Measurements from ENCODE around the gene CDH4.
A peak's percentile ranks its signal among the peaks of the same experiment; 100 is the strongest.

CDH4 gene

GRCh38 chr20:61927193-61927825 lies 675.2 kb downstream of the CDH4 start:
- Histone ChIP-seq H3K9me3 (replicated peaks in 1 of 2; ENCODE audit: control insufficient read depth in 2 of 2, insufficient read depth in 1 of 2, low read depth in 1 of 2, low read length in 2 of 2) (peaks cover 0 to 4% of the 10 kb centered on the region in 2 donors), H4K8ac (ENCODE audit: low read depth, low read length) (no peak overlapping the region), H3K4me3 (ENCODE audit: low read length in 2 of 2) (no peak overlapping the region), H3K23ac (ENCODE audit: low read depth, low read length, poor library complexity) (peak overlapping the region; percentile 59), H3K4me1 (ENCODE audit: control insufficient read depth in 2 of 2, insufficient read depth in 1 of 2, low read depth in 1 of 2, low read length in 2 of 2) (no peaks in the 10 kb centered on the region), H2BK12ac (ENCODE audit: low read length) (no peak overlapping the region), H3K27me3 (ENCODE audit: control insufficient read depth in 3 of 3, insufficient read depth in 3 of 3, low read depth in 1 of 3, low read length in 3 of 3) (no peaks in the 10 kb centered on the region), H3K18ac (ENCODE audit: low read length) (no peak overlapping the region), H2AK5ac (ENCODE audit: low read depth, low read length) (no peak overlapping the region), H3K79me1 (ENCODE audit: low read depth, low read length) (peaks cover 7% of the 10 kb centered on the region), H3K14ac (ENCODE audit: low read length) (peak overlapping the region; percentile 89), H3K27ac (replicated peaks; ENCODE audit: low read length) (no peak overlapping the region), H2BK15ac (ENCODE audit: low read length) (no peak overlapping the region), H2BK120ac (ENCODE audit: low read depth, low read length) (no peak overlapping the region), H3K4me2 (ENCODE audit: insufficient read depth, low read length, poor library complexity, severe bottlenecking) (no peak overlapping the region), H3K9ac (ENCODE audit: low read depth, low read length, poor library complexity) (peak overlapping the region; percentile 32), H2BK5ac (ENCODE audit: low read length) (peak overlapping the region; percentile 39), H4K91ac (ENCODE audit: low read depth, low read length, poor library complexity) (no peak overlapping the region), H3K36me3 (replicated peaks in 1 of 2; ENCODE audit: control insufficient read depth in 2 of 2, insufficient read depth in 2 of 2, low read length in 2 of 2) (peaks cover 0 to 10% of the 10 kb centered on the region in 2 donors), H2AFZ (ENCODE audit: low read length) (no peak overlapping the region), H3K4ac (ENCODE audit: low read length) (no peak overlapping the region)
- WGBS, 2 donors (ENCODE audit: extremely low coverage in 2 of 2, insufficient read length in 2 of 2, insufficient replicate concordance in 1 of 2): no CpG with 5 or more reads among the region's 21 CpGs
- no peak for DNase-seq (ENCODE audit: low spot score)

- Histone ChIP-seq H3K36me3 (replicated peaks in 1 of 2; ENCODE audit: control insufficient read depth in 2 of 2, insufficient read depth in 2 of 2, low read length in 2 of 2) (peaks cover 3 to 17% of the 10 kb centered on the region in 2 donors), H2BK5ac (ENCODE audit: low read length) (peak overlapping the region; percentile 39), H3K4me3 (ENCODE audit: low read length in 2 of 2) (no peak overlapping the region), H3K27me3 (ENCODE audit: control insufficient read depth in 3 of 3, insufficient read depth in 3 of 3, low read depth in 1 of 3, low read length in 3 of 3) (peaks cover 0 to 2% (median 0%) of the 10 kb centered on the region in 3 experiments), H2AFZ (ENCODE audit: low read length) (no peak overlapping the region), H3K4me1 (ENCODE audit: control insufficient read depth in 2 of 2, insufficient read depth in 1 of 2, low read depth in 1 of 2, low read length in 2 of 2) (no peaks in the 10 kb centered on the region), H3K23ac (ENCODE audit: low read depth, low read length, poor library complexity) (peak overlapping the region; percentile 59), H3K14ac (ENCODE audit: low read length) (peak overlapping the region; percentile 89), H4K91ac (ENCODE audit: low read depth, low read length, poor library complexity) (no peak overlapping the region), H2BK12ac (ENCODE audit: low read length) (peak overlapping the region; percentile 65), H3K4ac (ENCODE audit: low read length) (no peak overlapping the region), H3K79me1 (ENCODE audit: low read depth, low read length) (peaks cover 7% of the 10 kb centered on the region), H3K18ac (ENCODE audit: low read length) (peak overlapping the region; percentile 36), H3K9me3 (replicated peaks in 1 of 2; ENCODE audit: control insufficient read depth in 2 of 2, insufficient read depth in 1 of 2, low read depth in 1 of 2, low read length in 2 of 2) (peaks cover 0 to 6% of the 10 kb centered on the region in 2 donors), H2BK15ac (ENCODE audit: low read length) (no peak overlapping the region), H3K9ac (ENCODE audit: low read depth, low read length, poor library complexity) (peak overlapping the region; percentile 32), H3K4me2 (ENCODE audit: insufficient read depth, low read length, poor library complexity, severe bottlenecking) (no peak overlapping the region), H3K27ac (replicated peaks; ENCODE audit: low read length) (no peak overlapping the region), H2AK5ac (ENCODE audit: low read depth, low read length) (no peak overlapping the region), H4K8ac (ENCODE audit: low read depth, low read length) (no peak overlapping the region), H2BK120ac (ENCODE audit: low read depth, low read length) (no peak overlapping the region)
- WGBS, 2 donors (ENCODE audit: extremely low coverage in 2 of 2, insufficient read length in 2 of 2, insufficient replicate concordance in 1 of 2): no CpG with 5 or more reads among the region's 43 CpGs
- no peak for DNase-seq (ENCODE audit: low spot score)
These were observed 675.9 kb downstream of the CDH4 start for GRCh38 chr20:61927826-61928541.

- no peak for DNase-seq (ENCODE audit: low spot score)
- Histone ChIP-seq H2BK15ac (ENCODE audit: low read length) (no peak overlapping the region), H2BK120ac (ENCODE audit: low read depth, low read length) (no peak overlapping the region), H3K79me1 (ENCODE audit: low read depth, low read length) (peaks cover 5% of the 10 kb centered on the region), H3K9me3 (replicated peaks in 1 of 2; ENCODE audit: control insufficient read depth in 2 of 2, insufficient read depth in 1 of 2, low read depth in 1 of 2, low read length in 2 of 2) (peaks cover 0 to 4% of the 10 kb centered on the region in 2 donors), H2AK5ac (ENCODE audit: low read depth, low read length) (peak overlapping the region; percentile 61), H2BK5ac (ENCODE audit: low read length) (no peak overlapping the region), H3K4me3 (ENCODE audit: low read length in 2 of 2) (peak overlapping the region in 1 of 2 donors; percentile 48), H3K18ac (ENCODE audit: low read length) (no peak overlapping the region), H3K14ac (ENCODE audit: low read length) (peak overlapping the region; percentile 2), H3K23ac (ENCODE audit: low read depth, low read length, poor library complexity) (peak overlapping the region; percentile 15), H3K27ac (replicated peaks; ENCODE audit: low read length) (no peak overlapping the region), H2BK12ac (ENCODE audit: low read length) (no peak overlapping the region), H3K27me3 (ENCODE audit: control insufficient read depth in 3 of 3, insufficient read depth in 3 of 3, low read depth in 1 of 3, low read length in 3 of 3) (peaks cover 0 to 2% (median 0%) of the 10 kb centered on the region in 3 experiments), H3K4me2 (ENCODE audit: insufficient read depth, low read length, poor library complexity, severe bottlenecking) (no peak overlapping the region), H2AFZ (ENCODE audit: low read length) (no peak overlapping the region), H4K8ac (ENCODE audit: low read depth, low read length) (no peak overlapping the region), H3K9ac (ENCODE audit: low read depth, low read length, poor library complexity) (no peak overlapping the region), H3K4ac (ENCODE audit: low read length) (no peak overlapping the region), H4K91ac (ENCODE audit: low read depth, low read length, poor library complexity) (no peak overlapping the region), H3K36me3 (replicated peaks in 1 of 2; ENCODE audit: control insufficient read depth in 2 of 2, insufficient read depth in 2 of 2, low read length in 2 of 2) (peaks cover 3 to 17% of the 10 kb centered on the region in 2 donors), H3K4me1 (ENCODE audit: control insufficient read depth in 2 of 2, insufficient read depth in 1 of 2, low read depth in 1 of 2, low read length in 2 of 2) (peaks cover 0 to 2% of the 10 kb centered on the region in 2 donors)
- no CpG with 5 or more reads among the region's 12 CpGs for WGBS, 2 donors (ENCODE audit: extremely low coverage in 2 of 2, insufficient read length in 2 of 2, insufficient replicate concordance in 1 of 2)
These were observed 677.5 kb downstream of the CDH4 start for GRCh38 chr20:61929561-61929960.

GRCh38 chr20:61929971-61930666 lies 678.1 kb downstream of the CDH4 start:
- DNase-seq (ENCODE audit: low spot score): no peak
- peaks cover 0 to 2% (median 0%) of the 10 kb centered on the region in 3 experiments for H3K27me3 ChIP-seq (ENCODE audit: control insufficient read depth in 3 of 3, insufficient read depth in 3 of 3, low read depth in 1 of 3, low read length in 3 of 3)
- peak overlapping the region; percentile 52 for H3K18ac ChIP-seq (ENCODE audit: low read length)
- peak overlapping the region in 1 of 2 donors; percentile 48 for H3K4me3 ChIP-seq (ENCODE audit: low read length in 2 of 2)
- no peak overlapping the region for H2BK120ac ChIP-seq (ENCODE audit: low read depth, low read length)
- H3K36me3 ChIP-seq (replicated peaks in 1 of 2; ENCODE audit: control insufficient read depth in 2 of 2, insufficient read depth in 2 of 2, low read length in 2 of 2): peaks cover 3 to 17% of the 10 kb centered on the region in 2 donors
- peaks cover 0 to 4% of the 10 kb centered on the region in 2 donors for H3K9me3 ChIP-seq (replicated peaks in 1 of 2; ENCODE audit: control insufficient read depth in 2 of 2, insufficient read depth in 1 of 2, low read depth in 1 of 2, low read length in 2 of 2)
- no peak overlapping the region for H2AFZ ChIP-seq (ENCODE audit: low read length)
- peak overlapping the region; percentile 7 for H3K14ac ChIP-seq (ENCODE audit: low read length)
- no peak overlapping the region for H2BK5ac ChIP-seq (ENCODE audit: low read length)
- H3K4me2 ChIP-seq (ENCODE audit: insufficient read depth, low read length, poor library complexity, severe bottlenecking): no peak overlapping the region
- H3K79me1 ChIP-seq (ENCODE audit: low read depth, low read length): peaks cover 5% of the 10 kb centered on the region
- H3K23ac ChIP-seq (ENCODE audit: low read depth, low read length, poor library complexity): no peak overlapping the region
- H2BK15ac ChIP-seq (ENCODE audit: low read length): no peak overlapping the region
- no peak overlapping the region for H3K27ac ChIP-seq (replicated peaks; ENCODE audit: low read length)
- H4K91ac ChIP-seq (ENCODE audit: low read depth, low read length, poor library complexity): no peak overlapping the region
- no CpG with 5 or more reads among the region's 12 CpGs for WGBS, 2 donors (ENCODE audit: extremely low coverage in 2 of 2, insufficient read length in 2 of 2, insufficient replicate concordance in 1 of 2)
- H3K4me1 ChIP-seq (ENCODE audit: control insufficient read depth in 2 of 2, insufficient read depth in 1 of 2, low read depth in 1 of 2, low read length in 2 of 2): peaks cover 0 to 6% of the 10 kb centered on the region in 2 donors
- H3K4ac ChIP-seq (ENCODE audit: low read length): no peak overlapping the region
- H2BK12ac ChIP-seq (ENCODE audit: low read length): no peak overlapping the region
- H4K8ac ChIP-seq (ENCODE audit: low read depth, low read length): no peak overlapping the region
- H3K9ac ChIP-seq (ENCODE audit: low read depth, low read length, poor library complexity): no peak overlapping the region
- peak overlapping the region; percentile 61 for H2AK5ac ChIP-seq (ENCODE audit: low read depth, low read length)
